Activated gamma-delta T cell treated with anti-CD3 and anti-CD28 coated beads, Interleukin-2, amount 50 U/mL, for 16 hours (primary cell): Measurements from ENCODE around the gene AGRP.

Experiments used
- DNase-seq: peaks from one replicate; pipeline ENCODE4 v3.0.0-alpha.2; 2020; ENCODE audit warnings: low read depth

The AGRP gene

GRCh38 chr16:67445441-67445912, 37.9 kb downstream of the AGRP start:
- no peak for DNase-seq

- DNase-seq, result no peak
Measured at GRCh38 chr16:67445126-67445426, 38.3 kb downstream of the AGRP start.

GRCh38 chr16:67444259-67445125, 38.9 kb downstream of the AGRP start:
- no peak for DNase-seq

- no peak for DNase-seq
Measured at GRCh38 chr16:67443265-67443664, 40.1 kb downstream of the AGRP start.

- DNase-seq, result no peak
Measured at GRCh38 chr16:67442581-67443255, 40.6 kb downstream of the AGRP start.

- no peak for DNase-seq
Measured at GRCh38 chr16:67441907-67442306, 41.4 kb downstream of the AGRP start.

GRCh38 chr16:67441271-67441753, 42.0 kb downstream of the AGRP start:
- no peak for DNase-seq

GRCh38 chr16:67438824-67439393, 44.4 kb downstream of the AGRP start:
- no peak for DNase-seq

GRCh38 chr16:67438098-67438791, 45.1 kb downstream of the AGRP start:
- no peak for DNase-seq

- no peak for DNase-seq
Measured at GRCh38 chr16:67437513-67437912, 45.8 kb downstream of the AGRP start.

GRCh38 chr16:67436640-67437193, 46.6 kb downstream of the AGRP start:
- no peak for DNase-seq

- no peak for DNase-seq
Measured at GRCh38 chr16:67435758-67436164, 47.6 kb downstream of the AGRP start.

GRCh38 chr16:67433131-67433719, 50.1 kb downstream of the AGRP start:
- no peak for DNase-seq
